ENCODE measurements around the gene ASCL5. TPM values are rescaled to one million over a fixed set of nuclear protein-coding genes. Genes with fewer than 3 reads are reported as not detected.

Gene ASCL5
- total and polyA plus RNA-seq, 9 of the 15 experiments (the other 6 are each of a cell fraction or from before 2014, with no cell fraction given) = 0.09 TPM; not detected in 8

DNA sequence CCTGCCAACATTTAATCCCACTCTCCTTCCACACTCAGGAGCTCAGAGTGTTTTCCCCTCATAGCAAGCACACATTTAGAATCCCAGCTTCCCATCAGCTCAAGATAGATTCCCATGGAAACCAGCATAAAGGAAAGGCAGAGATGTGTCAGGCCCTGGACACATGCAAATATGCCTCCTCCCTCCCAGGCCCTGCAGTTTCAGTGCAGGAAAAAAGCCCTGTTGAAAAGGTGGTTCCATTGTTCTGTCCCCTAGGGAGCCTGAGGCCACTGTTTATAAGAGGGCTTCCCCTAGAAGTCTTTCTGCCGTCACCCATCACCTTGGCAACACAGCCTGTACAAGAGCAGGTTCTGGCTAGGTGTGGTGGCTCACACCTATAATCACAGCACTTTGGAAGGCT lies 18.4 kb downstream of the ASCL5 start:
- Histone ChIP-seq H3K4me1 (replicated peaks in 1 of 2; ENCODE audit: control insufficient read depth in 2 of 2, insufficient read depth in 2 of 2, low read length in 2 of 2) (no peaks in the 10 kb centered on the region), H3K4me2 (ENCODE audit: insufficient read depth, low read length) (no peak overlapping the region), H3K9me1 (ENCODE audit: control insufficient read depth, insufficient read depth, low read length) (no peaks in the 10 kb centered on the region), H3K27ac (ENCODE audit: extremely low read depth, low read depth, low read length) (no peak overlapping the region), H3K9ac (ENCODE audit: insufficient read depth in 1 of 2, low read depth in 2 of 2, low read length in 2 of 2) (no peak overlapping the region), H3K79me2 (ENCODE audit: control insufficient read depth, insufficient read depth, low read length) (no peaks in the 10 kb centered on the region), H3K4me3 (no peak overlapping the region), H2AFZ (ENCODE audit: low read depth, low read length) (no peak overlapping the region), H3K27me3 (ENCODE audit: control insufficient read depth in 2 of 2, insufficient read depth in 2 of 2, low read length in 2 of 2) (peaks cover 32 to 57% of the 10 kb centered on the region in 2 experiments), H3K36me3 (ENCODE audit: control insufficient read depth, insufficient read depth, low read length) (no peaks in the 10 kb centered on the region), H3K9me3 (replicated peaks; ENCODE audit: control insufficient read depth, insufficient read depth, low read depth, low read length) (no peaks in the 10 kb centered on the region), H4K20me1 (replicated peaks; ENCODE audit: control insufficient read depth, insufficient read depth, low read length) (peaks cover 8% of the 10 kb centered on the region)
- no peak for ATAC-seq
- intact Hi-C loops (cut with micrococcal nuclease) = no loop called here
- BruUV-seq (replicated peaks) = no TSS peak
- in situ Hi-C loops (cut with MboI) = no loop called here
- DNase-seq (ENCODE audit: extremely low read depth in 1 of 4, low spot score in 3 of 4) = no peak
- FAIRE-seq = no peak
- TF ChIP-seq, protein P1, sequence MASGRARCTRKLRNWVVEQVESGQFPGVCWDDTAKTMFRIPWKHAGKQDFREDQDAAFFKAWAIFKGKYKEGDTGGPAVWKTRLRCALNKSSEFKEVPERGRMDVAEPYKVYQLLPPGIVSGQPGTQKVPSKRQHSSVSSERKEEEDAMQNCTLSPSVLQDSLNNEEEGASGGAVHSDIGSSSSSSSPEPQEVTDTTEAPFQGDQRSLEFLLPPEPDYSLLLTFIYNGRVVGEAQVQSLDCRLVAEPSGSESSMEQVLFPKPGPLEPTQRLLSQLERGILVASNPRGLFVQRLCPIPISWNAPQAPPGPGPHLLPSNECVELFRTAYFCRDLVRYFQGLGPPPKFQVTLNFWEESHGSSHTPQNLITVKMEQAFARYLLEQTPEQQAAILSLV (tag; IDR thresholded peaks at IDR 0.05) = no peak
- TF ChIP-seq MTF1 (CRISPR knock-in tag; IDR thresholded peaks at IDR 0.05; ENCODE audit: borderline replicate concordance) (no peak), CXXC5 (CRISPR knock-in tag; IDR thresholded peaks at IDR 0.05) (no peak), LCOR (CRISPR knock-in tag; IDR thresholded peaks at IDR 0.05) (no peak), CBX1 (IDR thresholded peaks at IDR 0.05; ENCODE audit: low read depth) (no peak), MED1 (CRISPR knock-in tag; IDR thresholded peaks at IDR 0.05; ENCODE audit: borderline replicate concordance) (no peak), ZNF584 (CRISPR knock-in tag; IDR thresholded peaks at IDR 0.05; ENCODE audit: low read depth) (no peak), ZNF143 (CRISPR knock-in tag; IDR thresholded peaks at IDR 0.05) (no peak), ZNF217 (CRISPR knock-in tag; IDR thresholded peaks at IDR 0.05) (no peak), HEY1 (CRISPR knock-in tag; IDR thresholded peaks at IDR 0.05; ENCODE audit: borderline replicate concordance) (no peak)
- TF ChIP-seq, protein P2, sequence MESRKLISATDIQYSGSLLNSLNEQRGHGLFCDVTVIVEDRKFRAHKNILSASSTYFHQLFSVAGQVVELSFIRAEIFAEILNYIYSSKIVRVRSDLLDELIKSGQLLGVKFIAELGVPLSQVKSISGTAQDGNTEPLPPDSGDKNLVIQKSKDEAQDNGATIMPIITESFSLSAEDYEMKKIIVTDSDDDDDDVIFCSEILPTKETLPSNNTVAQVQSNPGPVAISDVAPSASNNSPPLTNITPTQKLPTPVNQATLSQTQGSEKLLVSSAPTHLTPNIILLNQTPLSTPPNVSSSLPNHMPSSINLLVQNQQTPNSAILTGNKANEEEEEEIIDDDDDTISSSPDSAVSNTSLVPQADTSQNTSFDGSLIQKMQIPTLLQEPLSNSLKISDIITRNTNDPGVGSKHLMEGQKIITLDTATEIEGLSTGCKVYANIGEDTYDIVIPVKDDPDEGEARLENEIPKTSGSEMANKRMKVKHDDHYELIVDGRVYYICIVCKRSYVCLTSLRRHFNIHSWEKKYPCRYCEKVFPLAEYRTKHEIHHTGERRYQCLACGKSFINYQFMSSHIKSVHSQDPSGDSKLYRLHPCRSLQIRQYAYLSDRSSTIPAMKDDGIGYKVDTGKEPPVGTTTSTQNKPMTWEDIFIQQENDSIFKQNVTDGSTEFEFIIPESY (CRISPR knock-in tag; IDR thresholded peaks at IDR 0.05) = no peak
- CTCF ChIA-PET (ENCODE audit: low intra/inter-chr PET ratio) = interaction anchor here (1.3 kb wide), 1 partner anchor 9 kb away, joined by 4 read pairs; no protein-coding TSS in a partner anchor
- 0% methylated on average over 1 of the region's 1 CpG for WGBS (ENCODE audit: insufficient coverage, low coverage, missing lambda C conversion rate)
- POLR2A ChIA-PET = interaction anchor here (1.0 kb wide), 1 partner anchor 10 kb away, joined by 5 read pairs; no protein-coding TSS in a partner anchor

Data from K562 (cell line).